NCI-H2029 treated with DMSO at 0.1 percent for 48 hours (cell line): ENCODE data around the gene MTAP.
A peak's percentile ranks its signal among the peaks of the same experiment; 100 is the strongest.

Experiments
- DNase-seq: peaks from one replicate; lab custom pipeline; 2025; lab: John Stamatoyannopoulos, UW

MTAP gene

GRCh38 chr9:21969011-21969940 lies 166.8 kb downstream of the MTAP start:
- DNase-seq, result no peak

- DNase-seq, result no peak
These were observed 167.7 kb downstream of the MTAP start for GRCh38 chr9:21969951-21970799.

- DNase-seq, result no peak
These were observed 168.6 kb downstream of the MTAP start for GRCh38 chr9:21970800-21971640.

- DNase-seq, result no peak
These were observed 169.9 kb downstream of the MTAP start for GRCh38 chr9:21972361-21972760.

- DNase-seq, result peak; percentile 20
These were observed 171.9 kb downstream of the MTAP start for GRCh38 chr9:21974343-21974721.

- peak; percentile 66 for DNase-seq
These were observed 172.4 kb downstream of the MTAP start for GRCh38 chr9:21974722-21975409.

GRCh38 chr9:21976334-21976875 lies 174.0 kb downstream of the MTAP start:
- no peak for DNase-seq

GRCh38 chr9:21982391-21982790 lies 180.0 kb downstream of the MTAP start:
- no peak for DNase-seq

- DNase-seq, result no peak
These were observed 180.6 kb downstream of the MTAP start for GRCh38 chr9:21982861-21983560.

GRCh38 chr9:21983561-21983935 lies 181.1 kb downstream of the MTAP start:
- peak; percentile 16 for DNase-seq

GRCh38 chr9:21984101-21984500 lies 181.7 kb downstream of the MTAP start:
- no peak for DNase-seq

GRCh38 chr9:21985964-21986667 lies 183.7 kb downstream of the MTAP start:
- no peak for DNase-seq
